K562 (cell line): ENCODE results near the gene MICAL2. TPM values are rescaled to one million over a fixed set of nuclear protein-coding genes. Genes with fewer than 3 reads are reported as not detected.

Source experiments
- ATAC-seq: fragments of 200-7000 bp; cut with Tn5 transposase; 3 replicates; pipeline ENCODE4 v1.9.1; 2020; ENCODE audit warnings: moderate library complexity
- BruUV-seq: library from RNA; stranded (reverse); fragments of 400-500 nt; replicated peaks from 2 replicates; lab custom pipeline; 2021; lab: Mats Ljungman, UMichigan
- CTCF ChIA-PET: fragments of 300-600 bp; formaldehyde crosslinking; extraction: SDS; loops from one replicate; lab custom pipeline; 2021; ENCODE audit warnings: low intra/inter-chr PET ratio; lab: Yijun Ruan, JAX
- POLR2A ChIA-PET: fragments of 300-600, 350-650 bp; sonication (Branson Sonifier 250); formaldehyde crosslinking; extraction: SDS; loops from one replicate; lab custom pipeline; 2021; ENCODE audit warnings: antibody characterized with exemption, inconsistent platforms; lab: Yijun Ruan, JAX
- DNase-seq, 4 experiments: peaks; one replicate each; pipeline versions ENCODE4 v3.0.0 to v3.0.0-alpha.2; 2011 to 2018; ENCODE audit warnings: low spot score in 3 of 4, mixed read lengths in 3 of 4; ENCODE audit errors: extremely low read depth in 1 of 4
- FAIRE-seq: peaks from 2 replicates; lab custom pipeline; 2011; peaks lifted over from hg19 to GRCh38; lab: Jason Lieb, UNC
- H2AFZ ChIP-seq: 2 replicates; pipeline ENCODE4 v1.6.0; 2011; ENCODE audit warnings: low read depth, low read length, control low read depth, inconsistent platforms
- H3K27ac ChIP-seq: fragments of 200-600 bp; 3 replicates; pipeline ENCODE4 v1.8.0; 2011; ENCODE audit warnings: low read depth, mild to moderate bottlenecking, control low read depth, inconsistent platforms, low read length, moderate library complexity, mixed read lengths; ENCODE audit errors: extremely low read depth
- H3K27me3 ChIP-seq, 2 experiments: fragments of 300-600 bp in 1 of 2; 2 replicates in 1 of 2; 3 replicates in 1 of 2; pipeline versions ENCODE4 v1.6.0 to v1.8.0; 2011; ENCODE audit warnings: inconsistent platforms in 2 of 2, low read length in 2 of 2, mild to moderate bottlenecking in 1 of 2, mixed read lengths in 1 of 2, moderate library complexity in 1 of 2; ENCODE audit not compliant: control insufficient read depth in 2 of 2, insufficient read depth in 2 of 2
- H3K36me3 ChIP-seq: fragments of 300-600 bp; 3 replicates; pipeline ENCODE4 v1.8.0; 2011; ENCODE audit warnings: mild to moderate bottlenecking, low read length, inconsistent platforms; ENCODE audit not compliant: control insufficient read depth, insufficient read depth
- H3K4me1 ChIP-seq, 2 experiments: fragments of 200-600 bp in 1 of 2; replicated peaks in 1 of 2; 2 replicates in 1 of 2; 3 replicates in 1 of 2; pipeline versions ENCODE4 v1.5.1 to v1.8.0; 2011; ENCODE audit warnings: inconsistent platforms in 2 of 2, low read length in 2 of 2, mild to moderate bottlenecking in 1 of 2, mixed read lengths in 1 of 2, moderate library complexity in 1 of 2; ENCODE audit not compliant: control insufficient read depth in 2 of 2, insufficient read depth in 2 of 2
- H3K4me2 ChIP-seq: 2 replicates; pipeline ENCODE4 v1.6.1; 2011; ENCODE audit warnings: low read length, control low read depth, inconsistent platforms, mixed read lengths; ENCODE audit not compliant: insufficient read depth
- H3K4me3 ChIP-seq: fragments of 200-600 bp; sonication (generic), shearing (Covaris generic); 2 replicates; pipeline ENCODE4 v1.5.1; 2016; ENCODE audit warnings: control low read depth, inconsistent platforms
- H3K79me2 ChIP-seq: fragments of 200-600 bp; 3 replicates; pipeline ENCODE4 v1.8.0; 2011; ENCODE audit warnings: low read length, inconsistent platforms; ENCODE audit not compliant: control insufficient read depth, insufficient read depth
- H3K9ac ChIP-seq, 2 experiments: 2 replicates each; pipeline versions ENCODE4 v1.6.0 to v1.6.1; 2011; ENCODE audit warnings: low read depth in 2 of 2, low read length in 2 of 2, control low read depth in 1 of 2, inconsistent platforms in 1 of 2, mild to moderate bottlenecking in 1 of 2, mixed read lengths in 1 of 2; ENCODE audit not compliant: insufficient read depth in 1 of 2
- H3K9me1 ChIP-seq: one replicate; pipeline ENCODE4 v1.6.0; 2011; ENCODE audit warnings: inconsistent platforms, mild to moderate bottlenecking, low read length, moderate library complexity; ENCODE audit not compliant: control insufficient read depth, insufficient read depth
- H3K9me3 ChIP-seq: replicated peaks from 2 replicates; pipeline ENCODE4 v1.5.1; 2011; ENCODE audit warnings: low read depth, low read length, inconsistent platforms; ENCODE audit not compliant: control insufficient read depth, insufficient read depth
- H4K20me1 ChIP-seq: replicated peaks from 2 replicates; pipeline ENCODE4 v1.6.1; 2011; ENCODE audit warnings: low read length, inconsistent platforms, mixed read lengths; ENCODE audit not compliant: control insufficient read depth, insufficient read depth
- ARID2 ChIP-seq: fragments of 450-650 bp; IDR thresholded peaks from 2 replicates; pipeline ENCODE4 v1.6.1; 2017; ENCODE audit warnings: antibody characterized with exemption, mild to moderate bottlenecking
- PHF21A ChIP-seq: fragments of 450-650 bp; IDR thresholded peaks from 2 replicates; pipeline ENCODE4 v1.6.1; 2017; ENCODE audit warnings: low read depth, borderline replicate concordance
- SIN3B ChIP-seq: fragments of 450-650 bp; IDR thresholded peaks from 2 replicates; pipeline ENCODE4 v1.6.1; 2017; ENCODE audit warnings: low read depth, mild to moderate bottlenecking, moderate library complexity
- XRCC4 ChIP-seq: IDR thresholded peaks from one replicate; pipeline ENCODE4 v1.6.1; 2011; ENCODE audit not compliant: insufficient read depth, insufficient read length; ENCODE audit errors: extremely low read depth
- ZNF263 ChIP-seq: sonication (generic); formaldehyde crosslinking; IDR thresholded peaks from 2 replicates; pipeline ENCODE4 v1.8.0; 2022; ENCODE audit warnings: mild to moderate bottlenecking, missing genetic modification reagents, borderline replicate concordance
- ZNF408 ChIP-seq: fragments of 250-450 bp; sonication (Bioruptor Pico); IDR thresholded peaks from 2 replicates; pipeline ENCODE4 v1.4.0; 2020; ENCODE audit warnings: low read depth, mild to moderate bottlenecking, moderate library complexity
- ZNF79 ChIP-seq: fragments of 250-450 bp; sonication (Bioruptor Pico); IDR thresholded peaks from 2 replicates; pipeline ENCODE4 v1.4.0; 2020; ENCODE audit warnings: low read depth, mild to moderate bottlenecking, moderate library complexity
- WGBS: fragments of 100-300 bp; shearing (Covaris generic); methylation state at CpG from one replicate; pipeline ENCODE4 v1.1.6; 2016; ENCODE audit warnings: low coverage, mixed read lengths; ENCODE audit not compliant: insufficient coverage; ENCODE audit errors: missing lambda C conversion rate; 5-methylcytosine and 5-hydroxymethylcytosine counted together
- in situ Hi-C: fragments of 300-500 bp; cut with MboI; formaldehyde crosslinking; loops from 4 replicates; pipeline ENCODE4 v1.15.0; 2018; ENCODE audit warnings: inconsistent platforms, mixed read lengths
- intact Hi-C: fragments of 100-400 bp; cut with micrococcal nuclease; formaldehyde crosslinking; loops from 2 replicates; pipeline ENCODE4 v1.14.2; 2022
- polyA plus RNA-seq, 8 experiments: library from polyadenylated mRNA; depleted of rRNA in 4 of 8; stranded (reverse) in 5 of 8; unstranded in 3 of 8; fragments of >200 nt; fragmentation: Nextera tagmentation in 2 of 8; fragmentation: Illumina TruSeq in 1 of 8; extraction: Ambion mirVana in 2 of 8; extraction: Trizol in 1 of 8; gene quantifications; 2 replicates each; pipeline versions ENCODE4 v1.2.1 to v1.2.3, GENCODE V29; 2011 to 2014; ENCODE audit warnings: inconsistent platforms in 1 of 8, missing spikeins in 1 of 8
- total RNA-seq, 7 experiments: library from RNA; depleted of rRNA in 6 of 7; stranded (reverse); fragments of >200 nt in 6 of 7; fragmentation: Illumina TruSeq in 2 of 7; extraction: Trizol in 2 of 7; gene quantifications; 2 replicates each; pipeline versions ENCODE4 v1.2.1 to v1.2.3, GENCODE V29; 2011 to 2021; ENCODE audit warnings: low replicate concordance in 1 of 7
- TF ChIP-seq, protein P1 (sequence below): fragments of 450-650 bp; IDR thresholded peaks from 2 replicates; pipeline ENCODE4 v1.6.1; 2014; ENCODE audit warnings: low read depth, mild to moderate bottlenecking, moderate library complexity, borderline replicate concordance
- TF ChIP-seq, protein P2 (sequence below): sonication (generic); formaldehyde crosslinking; IDR thresholded peaks from 2 replicates; pipeline ENCODE4 v1.9.0; 2022; ENCODE audit warnings: mild to moderate bottlenecking, missing genetic modification reagents

Gene MICAL2
- total and polyA plus RNA-seq, 9 of the 15 experiments (the other 6 are each of a cell fraction or from before 2014, with no cell fraction given), result 4.7 to 64.2 (median 33.6) TPM

- Histone ChIP-seq H3K4me2 (no peak overlapping the region), H3K9me3 (no peaks in the 10 kb centered on the region), H3K36me3 (no peaks in the 10 kb centered on the region), H3K4me1 (peaks cover 14 to 20% of the 10 kb centered on the region in 2 experiments), H4K20me1 (no peaks in the 10 kb centered on the region), H3K79me2 (no peaks in the 10 kb centered on the region), H2AFZ (no peak overlapping the region), H3K9ac (no peak overlapping the region), H3K27me3 (peaks cover 0 to 9% of the 10 kb centered on the region in 2 experiments; a peak in 1 of 5 replicates), H3K4me3 (no peak overlapping the region), H3K9me1 (no peaks in the 10 kb centered on the region), H3K27ac (no peak overlapping the region)
- peak; percentile 58 for ATAC-seq
- DNase-seq, result peak in 2 of 4 experiments; percentile 28 to 31
- no TSS peak for BruUV-seq
- 57% methylated on average over 7 of the region's 7 CpGs for WGBS
- intact Hi-C loops, result loop anchor here (1.0 kb wide), 3 partner anchors 114 to 194 kb away; no protein-coding TSS in a partner anchor
- no peak for TF ChIP-seq ZNF408
- TF ChIP-seq SIN3B, result no peak
- no peak for TF ChIP-seq ZNF79 (CRISPR knock-in tag)
- TF ChIP-seq PHF21A, result no peak
- TF ChIP-seq, protein P1, sequence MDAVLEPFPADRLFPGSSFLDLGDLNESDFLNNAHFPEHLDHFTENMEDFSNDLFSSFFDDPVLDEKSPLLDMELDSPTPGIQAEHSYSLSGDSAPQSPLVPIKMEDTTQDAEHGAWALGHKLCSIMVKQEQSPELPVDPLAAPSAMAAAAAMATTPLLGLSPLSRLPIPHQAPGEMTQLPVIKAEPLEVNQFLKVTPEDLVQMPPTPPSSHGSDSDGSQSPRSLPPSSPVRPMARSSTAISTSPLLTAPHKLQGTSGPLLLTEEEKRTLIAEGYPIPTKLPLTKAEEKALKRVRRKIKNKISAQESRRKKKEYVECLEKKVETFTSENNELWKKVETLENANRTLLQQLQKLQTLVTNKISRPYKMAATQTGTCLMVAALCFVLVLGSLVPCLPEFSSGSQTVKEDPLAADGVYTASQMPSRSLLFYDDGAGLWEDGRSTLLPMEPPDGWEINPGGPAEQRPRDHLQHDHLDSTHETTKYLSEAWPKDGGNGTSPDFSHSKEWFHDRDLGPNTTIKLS, result no peak
- TF ChIP-seq ARID2, result no peak
- no peak for TF ChIP-seq XRCC4
- TF ChIP-seq ZNF263 (CRISPR knock-in tag), result no peak
- TF ChIP-seq, protein P2, sequence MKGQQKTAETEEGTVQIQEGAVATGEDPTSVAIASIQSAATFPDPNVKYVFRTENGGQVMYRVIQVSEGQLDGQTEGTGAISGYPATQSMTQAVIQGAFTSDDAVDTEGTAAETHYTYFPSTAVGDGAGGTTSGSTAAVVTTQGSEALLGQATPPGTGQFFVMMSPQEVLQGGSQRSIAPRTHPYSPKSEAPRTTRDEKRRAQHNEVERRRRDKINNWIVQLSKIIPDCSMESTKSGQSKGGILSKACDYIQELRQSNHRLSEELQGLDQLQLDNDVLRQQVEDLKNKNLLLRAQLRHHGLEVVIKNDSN (CRISPR knock-in tag), result no peak
- ChIA-PET POLR2A (interaction anchor here (0.6 to 0.7 kb wide), 3 partner anchors 21 to 35 kb away, joined by 3 read pairs; no protein-coding TSS in a partner anchor), CTCF (interaction anchor here (0.6 to 3.7 kb wide), 3 partner anchors 149 to 194 kb away, joined by 4 to 42 read pairs (median 23); no protein-coding TSS in a partner anchor)
- in situ Hi-C loops, result loop anchor here (5.0 kb wide), 1 partner anchor 145 kb away; no protein-coding TSS in a partner anchor
- no peak for FAIRE-seq
Measured at GRCh38 chr11:12087075-12088004, 23.1 kb upstream of the MICAL2 start.
